Activated T-cell treated with anti-CD3 and anti-CD28 coated beads, Interleukin-2, amount 50 U/mL, for 72 hours (primary cell): ENCODE results near the gene PDCD1. TPM values are rescaled to one million over a fixed set of nuclear protein-coding genes. Genes with fewer than 3 reads are reported as not detected.
A peak's percentile ranks its signal among the peaks of the same experiment; 100 is the strongest.

Experiments used
- ATAC-seq, 2 donors: fragments of 150-1000 bp; cut with Tn5 transposase; replicated peaks in 1 of 2; 2 replicates each; pipeline ENCODE4 v1.10.0; 2021; ENCODE audit warnings: moderate library complexity in 2 of 2, mild to moderate bottlenecking in 1 of 2
- DNase-seq, 2 donors: peaks; one replicate each; pipeline ENCODE4 v3.0.0; 2021 to 2022; ENCODE audit warnings: mixed read lengths in 1 of 2
- H3K27ac Mint-ChIP-seq: one replicate; pipeline ENCODE4 v1.8.0; 2022; ENCODE audit warnings: mild to moderate bottlenecking, moderate library complexity, mixed read lengths
- H3K27me3 Mint-ChIP-seq: one replicate; pipeline ENCODE4 v1.8.0; 2022; ENCODE audit warnings: low read depth, mixed read lengths
- H3K36me3 Mint-ChIP-seq, 2 donors: one replicate each; pipeline ENCODE4 v1.8.0; 2022; ENCODE audit warnings: mixed read lengths in 2 of 2, mild to moderate bottlenecking in 1 of 2; ENCODE audit not compliant: insufficient read depth in 2 of 2
- H3K4me1 Mint-ChIP-seq: one replicate; pipeline ENCODE4 v1.8.0; 2022; ENCODE audit warnings: low read depth, mixed read lengths
- H3K4me3 Mint-ChIP-seq, 2 donors: one replicate each; pipeline ENCODE4 v1.8.0; 2022; ENCODE audit warnings: mild to moderate bottlenecking in 2 of 2, mixed read lengths in 2 of 2, moderate library complexity in 2 of 2
- H3K9me3 Mint-ChIP-seq, 2 donors: one replicate each; pipeline ENCODE4 v1.8.0; 2022; ENCODE audit warnings: mixed read lengths in 2 of 2
- total RNA-seq, 2 donors: library from RNA; stranded (reverse); gene quantifications; one replicate each; pipeline ENCODE4 v1.2.3, GENCODE V29; 2022

Gene PDCD1
- total RNA-seq, 2 donors from 2014 or later, result 15.7 to 23.0 TPM

DNA sequence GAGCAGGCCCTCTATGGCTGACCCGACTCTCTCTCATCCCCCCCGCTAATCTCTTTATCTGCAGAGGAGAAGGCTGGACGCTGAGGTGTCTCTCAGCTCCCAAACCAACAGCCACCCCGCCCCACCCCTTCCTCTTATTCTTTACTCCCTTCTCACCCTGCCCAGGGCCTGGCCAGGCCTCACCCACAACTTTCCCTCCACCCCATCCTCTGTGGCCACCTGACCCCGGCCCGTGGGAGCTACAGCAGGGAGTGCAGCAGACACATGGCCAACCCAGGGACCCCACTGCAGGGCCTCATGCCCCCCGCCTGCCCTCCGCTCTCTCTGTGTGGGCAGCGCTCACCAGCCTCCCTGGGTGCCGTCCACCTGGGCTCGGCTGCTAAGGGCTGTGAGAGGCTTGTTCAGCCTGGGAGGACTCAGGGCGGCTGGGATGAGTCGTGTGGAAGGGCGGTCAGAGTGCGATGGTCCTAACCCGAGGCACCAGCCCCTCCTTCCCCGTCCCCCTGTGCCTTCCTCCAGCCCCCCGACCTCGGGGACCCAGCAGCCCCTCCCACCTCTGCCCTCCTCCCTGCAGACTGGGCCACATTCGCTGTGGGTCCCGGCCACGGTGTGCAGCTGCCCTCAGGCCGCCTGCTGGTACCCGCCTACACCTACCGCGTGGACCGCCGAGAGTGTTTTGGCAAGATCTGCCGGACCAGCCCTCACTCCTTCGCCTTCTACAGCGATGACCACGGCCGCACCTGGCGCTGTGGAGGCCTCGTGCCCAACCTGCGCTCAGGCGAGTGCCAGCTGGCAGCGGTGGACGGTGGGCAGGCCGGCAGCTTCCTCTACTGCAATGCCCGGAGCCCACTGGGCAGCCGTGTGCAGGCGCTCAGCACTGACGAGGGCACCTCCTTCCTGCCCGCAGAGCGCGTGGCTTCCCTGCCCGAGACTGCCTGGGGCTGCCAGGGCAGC lies 42.9 kb downstream of the PDCD1 start:
- Mint-ChIP-seq H3K4me1 (peaks cover 5% of the 10 kb centered on the region), H3K9me3 (no peaks in the 10 kb centered on the region), H3K27me3 (peaks cover 6% of the 10 kb centered on the region), H3K36me3 (no peaks in the 10 kb centered on the region), H3K27ac (no peak overlapping the region), H3K4me3 (no peak overlapping the region)
- DNase-seq (no peak), ATAC-seq (no peak)

DNA sequence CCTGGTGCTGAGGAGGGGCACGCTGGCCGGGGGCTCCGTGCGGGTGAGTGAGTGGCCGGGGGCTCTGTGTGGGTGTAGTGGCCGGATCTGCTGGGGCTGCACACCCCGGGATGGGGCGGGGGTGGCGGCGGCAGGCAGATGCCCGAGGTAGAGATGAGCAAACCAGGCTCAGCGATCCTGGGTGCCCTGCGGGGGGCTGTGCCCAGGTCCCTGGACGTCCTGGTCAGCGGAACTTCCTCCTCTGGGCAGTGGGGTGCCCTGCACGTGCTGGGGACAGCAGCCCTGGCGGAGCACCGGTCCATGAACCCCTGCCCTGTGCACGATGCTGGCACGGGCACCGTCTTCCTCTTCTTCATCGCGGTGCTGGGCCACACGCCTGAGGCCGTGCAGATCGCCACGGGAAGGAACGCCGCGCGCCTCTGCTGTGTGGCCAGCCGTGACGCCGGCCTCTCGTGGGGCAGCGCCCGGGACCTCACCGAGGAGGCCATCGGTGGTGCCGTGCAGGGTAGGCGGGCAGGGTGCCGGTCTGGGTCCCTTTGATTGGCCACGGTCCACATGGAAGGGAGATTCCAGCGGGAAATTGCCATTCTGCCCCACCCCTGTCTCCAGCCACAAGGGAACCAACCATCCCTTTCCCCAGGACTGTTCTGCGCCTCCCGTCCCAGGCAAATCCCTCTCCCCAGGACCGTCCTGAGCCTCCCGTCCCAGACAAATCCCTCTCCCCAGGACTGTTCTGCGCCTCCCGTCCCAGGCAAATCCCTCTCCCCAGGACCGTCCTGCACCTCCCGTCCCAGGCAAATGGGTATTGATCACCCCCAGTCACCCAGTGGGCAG lies 43.8 kb downstream of the PDCD1 start:
- Mint-ChIP-seq H3K27ac (no peak overlapping the region), H3K4me1 (peaks cover 5% of the 10 kb centered on the region), H3K4me3 (no peak overlapping the region), H3K36me3 (no peaks in the 10 kb centered on the region), H3K27me3 (peaks cover 6% of the 10 kb centered on the region), H3K9me3 (no peaks in the 10 kb centered on the region)
- no peak for ATAC-seq
- no peak for DNase-seq

DNA sequence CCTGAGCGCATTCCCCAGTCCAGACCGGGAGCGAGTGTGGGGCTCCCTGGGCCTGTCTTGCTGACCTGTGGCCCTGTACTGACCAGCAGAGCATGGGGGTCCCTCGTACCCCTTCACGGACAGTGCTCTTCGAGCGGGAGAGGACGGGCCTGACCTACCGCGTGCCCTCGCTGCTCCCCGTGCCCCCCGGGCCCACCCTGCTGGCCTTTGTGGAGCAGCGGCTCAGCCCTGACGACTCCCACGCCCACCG lies 44.4 kb downstream of the PDCD1 start:
- Mint-ChIP-seq H3K9me3 (no peaks in the 10 kb centered on the region), H3K4me3 (no peak overlapping the region), H3K4me1 (peaks cover 5% of the 10 kb centered on the region), H3K27me3 (peaks cover 8% of the 10 kb centered on the region), H3K36me3 (no peaks in the 10 kb centered on the region), H3K27ac (no peak overlapping the region)
- ATAC-seq (no peak), DNase-seq (no peak)

DNA sequence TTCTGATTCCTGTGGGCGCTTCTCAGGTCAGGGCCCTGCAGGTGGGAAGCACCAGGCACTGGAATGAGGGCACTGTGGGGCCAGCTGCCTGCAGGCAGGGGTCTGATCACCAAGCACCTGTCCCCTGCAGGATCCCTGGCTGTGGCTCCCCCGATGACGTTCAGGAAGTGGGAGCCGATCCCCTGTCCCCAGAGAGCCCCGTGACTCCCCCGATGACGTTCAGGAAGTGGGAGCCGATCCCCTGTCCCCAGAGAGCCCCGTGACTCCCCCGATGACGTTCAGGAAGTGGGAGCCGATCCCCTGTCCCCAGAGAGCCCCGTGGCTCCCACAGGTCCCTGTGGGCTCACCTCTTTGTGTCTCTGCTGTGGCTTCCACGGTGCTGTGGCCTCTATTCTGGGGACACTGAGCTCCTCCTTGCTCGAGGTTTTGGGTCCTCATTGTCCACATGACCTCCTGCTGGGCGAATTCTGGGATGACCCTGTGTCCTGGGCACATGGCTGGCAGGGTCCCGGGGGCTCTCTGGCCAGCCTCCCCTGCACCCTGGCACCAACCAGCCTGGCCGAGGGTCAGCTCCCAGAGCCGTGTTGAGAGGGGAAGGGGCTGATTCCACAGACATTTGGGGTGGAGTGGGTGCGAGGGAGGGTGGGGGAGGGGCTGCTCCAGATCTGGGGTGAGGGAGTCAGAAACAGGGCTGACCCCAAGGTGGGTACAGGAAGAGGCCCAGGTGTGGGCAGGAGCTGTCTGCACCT lies 44.9 kb downstream of the PDCD1 start:
- no peaks in the 10 kb centered on the region for H3K36me3 Mint-ChIP-seq
- H3K27me3 Mint-ChIP-seq, result peaks cover 13% of the 10 kb centered on the region
- H3K4me1 Mint-ChIP-seq, result peaks cover 5% of the 10 kb centered on the region
- H3K27ac Mint-ChIP-seq, result no peak overlapping the region
- H3K9me3 Mint-ChIP-seq, result no peaks in the 10 kb centered on the region
- no peak overlapping the region for H3K4me3 Mint-ChIP-seq
- ATAC-seq (peak; percentile 38 to 48), DNase-seq (no peak)

DNA sequence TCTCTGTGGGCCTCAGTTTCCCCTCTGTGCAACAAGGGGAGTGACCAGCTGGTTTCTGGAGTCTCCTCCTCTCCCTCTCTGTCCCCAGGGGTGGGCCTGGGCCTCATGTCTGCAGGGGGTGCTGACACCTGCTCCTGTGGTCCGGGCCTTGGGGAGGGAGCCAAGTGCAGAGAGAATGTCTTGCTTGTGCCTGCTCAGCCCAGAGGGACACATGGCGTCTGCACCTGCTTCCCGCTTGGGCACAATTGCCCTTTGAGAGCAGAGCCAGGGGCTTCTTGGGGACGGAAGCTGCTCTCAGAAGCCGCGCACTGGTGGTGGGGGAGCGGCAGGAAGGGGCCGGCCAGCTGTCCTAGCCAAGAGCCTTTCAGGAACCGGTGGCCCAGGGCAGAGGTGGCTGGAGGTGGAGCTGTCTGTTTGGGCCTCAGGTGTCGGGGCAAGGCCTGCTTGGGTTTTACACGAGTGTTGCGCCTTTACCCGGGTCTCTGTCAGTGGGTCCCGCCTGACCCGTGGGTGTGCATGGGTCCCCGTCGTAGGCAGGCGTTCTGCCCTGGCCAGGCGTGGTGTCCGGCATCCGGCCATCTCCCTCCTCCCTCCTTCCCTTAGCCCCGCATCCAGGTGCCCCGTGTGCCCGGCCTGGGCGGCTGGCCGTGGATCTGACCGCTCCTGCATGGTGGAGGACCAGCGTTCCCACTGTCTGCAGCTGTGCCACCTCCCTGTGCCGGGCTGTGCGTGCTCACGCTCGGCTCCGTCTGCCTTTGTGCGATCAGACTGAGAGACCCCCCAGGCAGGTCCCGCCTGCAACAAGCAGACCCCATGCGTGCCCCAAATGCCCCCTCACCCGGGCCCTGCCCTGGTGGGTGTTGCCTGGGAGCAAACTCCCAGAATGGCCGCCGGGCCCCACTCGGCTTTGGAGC lies 45.7 kb downstream of the PDCD1 start:
- H3K4me1 Mint-ChIP-seq, result peaks cover 5% of the 10 kb centered on the region
- peaks cover 19% of the 10 kb centered on the region for H3K27me3 Mint-ChIP-seq
- H3K36me3 Mint-ChIP-seq, result no peaks in the 10 kb centered on the region
- ATAC-seq (no peak), DNase-seq (no peak)
- no peaks in the 10 kb centered on the region for H3K9me3 Mint-ChIP-seq
- H3K27ac Mint-ChIP-seq, result no peak overlapping the region
- no peak overlapping the region for H3K4me3 Mint-ChIP-seq

DNA sequence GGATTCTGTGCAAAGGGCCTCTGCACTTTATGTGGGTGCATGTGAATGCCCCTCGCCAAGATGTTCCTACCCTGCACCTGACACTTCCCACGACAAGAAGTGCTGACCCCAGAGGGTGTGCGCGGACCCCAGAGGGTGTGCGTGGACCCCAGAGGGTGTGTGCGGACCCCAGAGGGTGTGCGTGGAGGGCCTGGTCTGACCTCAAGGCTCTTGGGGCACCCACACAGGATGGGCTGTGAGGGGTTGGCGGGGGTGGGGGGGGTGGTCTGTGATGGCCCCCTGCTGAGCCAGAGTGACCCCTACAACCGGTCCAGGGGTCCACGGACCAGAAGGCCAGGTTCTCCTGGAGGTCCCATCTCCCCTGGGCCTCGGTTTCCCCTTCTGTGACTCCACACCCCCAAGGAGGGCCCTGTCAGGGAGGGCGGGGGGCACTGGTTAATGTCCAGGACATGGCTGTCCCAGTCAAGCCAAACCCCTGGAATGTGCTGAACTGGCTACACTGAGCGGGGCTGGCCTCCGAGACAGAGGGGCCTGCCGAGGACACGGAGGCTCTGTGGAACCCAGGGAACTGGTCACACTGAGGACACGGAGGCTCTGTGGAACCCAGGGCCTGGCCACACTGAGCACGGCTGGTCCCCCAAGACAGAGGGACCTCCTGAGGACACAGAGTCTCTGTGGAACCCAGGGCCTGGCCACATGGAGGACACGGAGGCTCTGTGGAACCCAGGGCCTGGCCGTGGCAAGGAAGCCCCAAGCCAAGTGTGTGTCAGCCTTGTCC lies 46.6 kb downstream of the PDCD1 start:
- no peak overlapping the region for H3K4me3 Mint-ChIP-seq
- ATAC-seq, result no peak
- no peak for DNase-seq
- no peaks in the 10 kb centered on the region for H3K4me1 Mint-ChIP-seq
- H3K36me3 Mint-ChIP-seq, result no peaks in the 10 kb centered on the region
- H3K9me3 Mint-ChIP-seq, result no peaks in the 10 kb centered on the region
- no peak overlapping the region for H3K27ac Mint-ChIP-seq
- H3K27me3 Mint-ChIP-seq, result peaks cover 19% of the 10 kb centered on the region

DNA sequence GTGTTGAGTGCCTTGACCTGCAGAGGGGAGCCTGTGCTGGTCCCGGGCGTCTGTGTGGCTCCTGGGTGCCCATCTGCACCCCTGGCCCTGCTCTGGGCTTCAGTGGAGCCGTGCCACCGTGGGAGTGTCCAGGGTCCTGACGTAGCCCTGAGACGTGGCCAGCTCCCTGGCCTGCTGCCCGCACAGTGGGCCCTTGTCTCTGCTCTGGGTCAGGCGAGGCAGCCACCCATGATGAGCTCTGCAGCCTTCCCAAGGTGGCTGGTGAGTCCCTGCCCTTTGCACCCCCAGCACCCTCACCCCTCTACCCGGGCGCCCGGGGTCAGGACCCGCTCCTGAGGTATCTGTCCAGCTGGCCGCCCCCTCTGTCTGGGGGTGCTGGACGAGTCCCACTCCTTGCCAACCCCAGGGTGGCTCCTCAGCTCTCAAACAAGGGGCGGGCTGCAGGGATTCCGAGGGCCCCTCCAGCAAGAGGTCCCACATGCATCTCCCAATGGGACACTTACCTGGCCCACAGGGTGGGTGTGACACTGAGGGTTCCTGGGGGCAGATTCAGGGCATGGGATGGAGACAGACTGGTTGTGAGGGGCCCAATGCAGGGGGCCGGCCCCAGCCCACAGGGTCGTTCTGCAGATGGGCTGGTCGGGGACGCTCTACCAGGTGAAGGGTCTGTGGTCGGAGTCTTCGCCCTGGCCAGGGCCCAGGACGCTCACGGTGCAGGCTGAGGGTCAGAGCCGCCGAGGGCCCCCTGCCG lies 47.3 kb downstream of the PDCD1 start:
- H3K4me3 Mint-ChIP-seq, result no peak overlapping the region

DNA sequence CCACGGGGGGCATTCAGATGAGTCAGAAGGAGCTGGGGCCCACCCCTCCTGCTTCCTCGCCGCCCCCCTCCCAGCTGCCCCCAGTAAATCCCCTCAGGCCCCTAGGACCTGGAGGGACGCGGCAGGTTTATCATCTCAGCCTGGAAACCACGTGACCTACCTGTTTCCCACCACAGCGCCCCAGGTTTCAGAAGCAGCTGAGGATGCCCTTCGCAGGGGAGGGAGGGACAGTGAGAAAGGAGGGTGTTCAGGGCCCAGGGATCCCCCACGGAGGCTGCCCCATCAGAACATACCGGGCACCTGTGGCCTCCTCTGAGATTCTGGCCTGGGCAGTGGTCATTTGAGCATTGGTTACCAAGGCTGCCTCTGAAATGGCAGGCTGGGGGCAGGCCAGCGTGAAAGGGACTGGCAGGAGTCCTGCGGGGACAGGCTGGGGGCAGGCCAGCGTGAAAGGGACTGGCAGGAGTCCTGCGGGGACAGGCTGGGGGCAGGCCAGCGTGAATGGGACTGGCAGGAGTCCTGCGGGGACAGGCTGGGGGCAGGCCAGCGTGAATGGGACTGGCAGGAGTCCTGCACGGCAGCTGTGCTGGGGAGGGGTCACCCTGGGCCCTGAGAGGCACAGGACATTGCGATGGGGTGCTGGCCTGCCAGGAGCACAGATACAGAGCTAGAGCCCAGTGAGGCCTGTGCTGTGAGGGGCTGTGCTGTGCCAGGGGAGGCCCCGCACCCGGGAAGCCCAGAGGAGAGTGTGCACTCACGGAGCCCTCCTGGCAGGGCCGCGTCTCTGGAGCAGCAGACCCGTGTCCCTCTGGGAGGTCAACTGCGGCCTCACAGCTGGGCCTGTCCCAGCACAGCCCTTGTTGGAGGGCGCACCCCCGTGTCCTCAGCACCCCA lies 48.1 kb downstream of the PDCD1 start:
- no peaks in the 10 kb centered on the region for H3K9me3 Mint-ChIP-seq
- H3K4me1 Mint-ChIP-seq, result no peaks in the 10 kb centered on the region
- peaks cover 19% of the 10 kb centered on the region for H3K27me3 Mint-ChIP-seq
- H3K4me3 Mint-ChIP-seq, result no peak overlapping the region
- H3K27ac Mint-ChIP-seq, result no peak overlapping the region
- ATAC-seq, result peak in 1 of 2 donors; percentile 13
- H3K36me3 Mint-ChIP-seq, result no peaks in the 10 kb centered on the region
- no peak for DNase-seq

More for the DNA sequence above, 47.3 kb downstream of the PDCD1 start:
- H3K36me3 Mint-ChIP-seq, result no peaks in the 10 kb centered on the region
- DNase-seq (no peak), ATAC-seq (no peak)
- H3K27ac Mint-ChIP-seq, result no peak overlapping the region
- H3K4me1 Mint-ChIP-seq, result no peaks in the 10 kb centered on the region
- H3K27me3 Mint-ChIP-seq, result peaks cover 19% of the 10 kb centered on the region
- H3K9me3 Mint-ChIP-seq, result no peaks in the 10 kb centered on the region

DNA sequence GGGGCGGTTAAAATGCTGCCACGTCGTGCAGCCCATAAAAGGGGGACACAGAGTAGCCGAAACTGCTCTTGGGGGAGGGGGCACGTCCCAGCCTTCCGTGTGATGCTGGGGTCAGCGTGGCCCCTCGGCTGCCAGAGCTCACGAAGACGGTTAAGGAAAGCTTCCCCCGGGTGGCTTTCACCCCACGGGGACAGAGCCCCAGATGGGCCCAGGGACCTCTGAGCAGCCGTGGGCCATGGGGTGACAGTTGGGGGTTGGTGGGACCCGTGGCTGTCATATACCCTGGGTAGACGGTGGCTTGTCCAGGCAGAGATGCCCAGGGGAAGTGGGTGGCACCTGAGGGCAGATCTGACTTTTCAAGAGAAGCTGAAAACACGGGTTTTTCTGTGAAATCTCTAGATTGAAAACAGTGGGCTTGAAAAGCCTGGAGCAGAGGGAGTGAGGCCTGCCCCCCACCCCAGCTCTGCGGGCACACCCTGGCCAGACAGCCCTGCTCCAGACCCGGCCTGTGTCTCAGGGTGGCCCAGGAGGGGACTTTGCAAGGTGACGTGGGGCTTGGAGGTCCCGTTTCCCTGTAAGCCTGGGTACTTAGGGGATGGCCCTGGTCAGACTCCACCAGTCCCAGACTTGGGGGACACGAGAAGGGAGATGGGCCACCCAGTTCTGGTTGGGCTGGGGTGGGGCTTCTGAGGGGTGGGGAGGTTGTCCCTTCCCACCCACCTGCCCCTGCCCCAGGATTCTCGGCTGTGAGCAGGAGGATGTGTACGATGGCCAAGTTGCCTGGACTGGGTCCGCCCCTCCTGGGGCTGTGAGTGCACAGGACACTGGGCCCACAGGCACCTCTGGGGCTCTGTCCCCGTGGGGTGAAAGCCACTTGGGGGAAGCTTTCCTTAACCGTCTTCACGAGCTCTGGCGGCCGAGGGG lies 49.0 kb downstream of the PDCD1 start:
- Mint-ChIP-seq H3K27me3 (peaks cover 13% of the 10 kb centered on the region), H3K9me3 (no peaks in the 10 kb centered on the region)

More for the DNA sequence above, 49.0 kb downstream of the PDCD1 start:
- no peak overlapping the region for H3K4me3 Mint-ChIP-seq
- no peak overlapping the region for H3K27ac Mint-ChIP-seq
- ATAC-seq (peak in 1 of 2 donors; percentile 12), DNase-seq (no peak)
- no peaks in the 10 kb centered on the region for H3K36me3 Mint-ChIP-seq
- peaks cover 3% of the 10 kb centered on the region for H3K4me1 Mint-ChIP-seq
